Activated T-helper 1 cell treated with anti-CD3 and anti-CD28 coated beads, Interleukin-12 subunit alpha, Interleukin-12 subunit beta, Interleukin-2, Interleukin-4 antibody, amounts not matched to agents 30 ng/mL and 10 ng/mL and 1 ng/mL, durations not matched to agents 14 hours and 24 hours and 36 hours (primary cell): Measurements from ENCODE around the gene PAPOLB. TPM values are rescaled to one million over a fixed set of nuclear protein-coding genes. Genes with fewer than 3 reads are reported as not detected.
"Not testable (repeated sequence)": the region's sequence is repeated elsewhere in the genome, so short reads cannot be mapped to it uniquely, and the experiment has no call there.

Source experiments
- DNase-seq: peaks from one replicate; pipeline ENCODE4 v3.0.0; 2021; ENCODE audit warnings: low spot score
- H3K27ac Mint-ChIP-seq: one replicate; pipeline ENCODE4 v1.8.0; 2021; ENCODE audit warnings: mild to moderate bottlenecking, mixed read lengths
- H3K27me3 Mint-ChIP-seq: one replicate; pipeline ENCODE4 v1.8.0; 2022; ENCODE audit warnings: mild to moderate bottlenecking, moderate library complexity, mixed read lengths; ENCODE audit not compliant: insufficient read depth
- H3K36me3 Mint-ChIP-seq: one replicate; pipeline ENCODE4 v1.8.0; 2021; ENCODE audit warnings: low read depth, mixed read lengths
- H3K4me1 Mint-ChIP-seq: one replicate; pipeline ENCODE4 v1.8.0; 2021; ENCODE audit warnings: low read depth, mixed read lengths
- H3K4me3 Mint-ChIP-seq: one replicate; pipeline ENCODE4 v1.8.0; 2021; ENCODE audit warnings: mild to moderate bottlenecking, moderate library complexity, mixed read lengths
- H3K9me3 Mint-ChIP-seq: one replicate; pipeline ENCODE4 v1.8.0; 2021; ENCODE audit warnings: mixed read lengths
- intact Hi-C: fragments of 100-400 bp; cut with micrococcal nuclease; formaldehyde crosslinking; loops from one replicate; pipeline ENCODE4 v1.15.1; 2024
- total RNA-seq: library from RNA; stranded (reverse); gene quantifications from 2 replicates; pipeline ENCODE4 v1.2.3, GENCODE V29; 2022

The PAPOLB gene
- not detected in 2 replicates for total RNA-seq

GRCh38 chr7:4861673-4862072 is at the start of gene PAPOLB:
PAPOLB (minus strand) TSS chr7:4862030; CDS start chr7:4861810, 220 bp downstream.
- Mint-ChIP-seq H3K4me1 (no peaks in the 10 kb centered on the region), H3K9me3 (peaks cover 14% of the 10 kb centered on the region), H3K4me3 (no peak within 1 kb of the TSS), H3K27ac (no peak within 1 kb of the TSS), H3K36me3 (no peaks in the 10 kb centered on the region), H3K27me3 (peaks cover 45% of the 10 kb centered on the region)
- no peak for DNase-seq
- intact Hi-C loops, result no loop called here

- Mint-ChIP-seq H3K4me1 (no peaks in the 10 kb centered on the region), H3K27me3 (peaks cover 4% of the 10 kb centered on the region), H3K27ac (no peak overlapping the region), H3K9me3 (no peaks in the 10 kb centered on the region), H3K36me3 (no peaks in the 10 kb centered on the region), H3K4me3 (no peak overlapping the region)
- no peak for DNase-seq
- intact Hi-C loops, result no loop called here
Observed at GRCh38 chr7:4911111-4911828, 49.4 kb upstream of the PAPOLB start.

DNA sequence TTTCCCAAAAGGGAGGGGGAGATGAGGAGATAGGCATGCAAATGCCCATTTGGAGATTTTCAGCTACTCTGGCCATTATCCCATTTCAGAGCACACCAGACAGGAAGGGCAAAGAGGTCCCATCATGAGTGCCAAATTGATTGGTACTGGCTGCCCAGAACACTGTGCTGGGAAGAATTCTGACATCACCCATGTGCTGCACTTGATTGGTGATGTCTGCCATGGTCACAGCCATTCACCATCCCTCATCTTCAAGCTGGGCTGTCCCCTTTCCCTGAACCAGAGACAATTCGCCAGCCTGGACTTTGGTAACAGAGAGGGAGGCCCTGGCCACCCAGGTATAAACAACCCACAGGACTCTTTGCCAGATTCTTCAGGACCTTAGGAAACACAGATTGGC is 44.9 kb upstream of the PAPOLB start:
- no peak for DNase-seq
- Mint-ChIP-seq H3K4me3 (no peak overlapping the region), H3K27ac (no peak overlapping the region), H3K9me3 (no peaks in the 10 kb centered on the region), H3K36me3 (no peaks in the 10 kb centered on the region), H3K27me3 (peaks cover 4% of the 10 kb centered on the region), H3K4me1 (no peaks in the 10 kb centered on the region)
- intact Hi-C loops, result no loop called here

DNA sequence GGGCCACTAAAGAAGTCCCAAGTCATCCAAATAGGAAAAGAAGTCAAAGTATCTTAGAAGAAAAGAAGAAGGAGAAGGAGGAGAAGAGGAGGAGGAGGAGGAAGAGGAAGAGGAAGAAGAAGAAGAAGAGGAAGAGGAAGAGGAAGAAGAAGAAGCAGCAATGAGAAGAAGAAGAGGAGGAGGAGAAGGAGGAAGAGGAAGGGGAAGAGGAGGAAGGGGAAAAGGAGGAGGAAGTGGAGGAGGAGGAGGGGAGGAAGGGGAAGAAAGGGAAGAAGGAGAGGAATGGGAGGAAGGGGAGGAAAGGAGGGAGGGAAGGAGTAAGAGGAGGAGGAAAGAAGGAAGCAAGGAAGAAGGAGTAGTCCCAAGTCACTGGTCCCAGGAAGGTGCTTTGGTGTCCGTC is 43.3 kb upstream of the PAPOLB start:
- H3K9me3 Mint-ChIP-seq, result no peaks in the 10 kb centered on the region
- no peak for DNase-seq
- intact Hi-C loops, result no loop called here
- H3K4me3 Mint-ChIP-seq, result no peak overlapping the region
- no peaks in the 10 kb centered on the region for H3K27me3 Mint-ChIP-seq
- no peaks in the 10 kb centered on the region for H3K4me1 Mint-ChIP-seq
- no peak overlapping the region for H3K27ac Mint-ChIP-seq
- no peaks in the 10 kb centered on the region for H3K36me3 Mint-ChIP-seq

DNA sequence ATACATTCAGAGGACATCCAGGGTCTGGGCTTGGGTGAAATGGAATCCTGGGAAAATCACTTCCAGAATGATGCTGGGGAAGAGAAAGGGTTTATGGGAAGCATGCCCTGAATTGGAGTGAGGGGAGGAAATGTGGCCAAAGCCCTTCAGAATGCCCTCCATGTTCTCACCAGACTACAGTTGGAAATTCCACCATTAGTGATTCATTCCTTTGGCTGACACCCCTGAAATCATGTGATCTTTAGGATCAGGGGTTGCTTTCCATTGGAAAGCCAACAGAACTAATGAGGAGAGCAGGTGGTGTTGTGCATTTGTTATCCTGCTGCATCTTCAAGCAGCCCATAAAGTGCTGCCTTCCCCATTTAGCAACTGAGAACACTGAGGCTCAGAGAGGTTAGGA is 42.5 kb upstream of the PAPOLB start:
- intact Hi-C loops, result no loop called here
- H3K4me3 Mint-ChIP-seq, result no peak overlapping the region
- H3K9me3 Mint-ChIP-seq, result no peaks in the 10 kb centered on the region
- H3K4me1 Mint-ChIP-seq, result no peaks in the 10 kb centered on the region
- H3K27ac Mint-ChIP-seq, result no peak overlapping the region
- no peaks in the 10 kb centered on the region for H3K36me3 Mint-ChIP-seq
- no peak for DNase-seq
- no peaks in the 10 kb centered on the region for H3K27me3 Mint-ChIP-seq

GRCh38 chr7:4895766-4896165 is 33.9 kb upstream of the PAPOLB start:
- H3K36me3 Mint-ChIP-seq, result no peaks in the 10 kb centered on the region
- intact Hi-C loops, result no loop called here
- H3K27ac Mint-ChIP-seq, result no peak overlapping the region
- no peak overlapping the region for H3K4me3 Mint-ChIP-seq
- H3K27me3 Mint-ChIP-seq, result no peaks in the 10 kb centered on the region
- peaks cover 4% of the 10 kb centered on the region for H3K9me3 Mint-ChIP-seq
- DNase-seq, result no peak
- no peaks in the 10 kb centered on the region for H3K4me1 Mint-ChIP-seq

DNA sequence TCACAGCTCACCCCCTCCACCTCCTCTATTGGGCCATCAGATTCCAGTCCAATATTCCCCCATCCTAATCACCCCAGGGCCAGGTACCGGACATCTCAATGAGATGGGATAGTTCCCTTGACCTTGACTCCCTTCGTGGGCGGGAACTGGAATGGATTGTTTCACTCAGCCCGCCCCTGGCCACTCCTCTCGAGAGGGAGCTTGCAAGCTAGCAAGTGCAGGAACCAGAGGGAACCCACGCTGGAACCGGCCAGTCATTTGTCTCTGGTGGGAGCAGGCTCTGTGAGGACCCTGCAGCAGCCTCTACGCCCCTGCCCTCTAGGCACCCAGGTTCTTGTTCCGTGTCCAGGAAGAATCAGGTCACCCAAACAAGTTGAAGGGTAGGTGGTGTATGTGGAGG is 32.7 kb upstream of the PAPOLB start:
- Mint-ChIP-seq H3K27ac (no peak overlapping the region), H3K36me3 (no peaks in the 10 kb centered on the region), H3K4me3 (no peak overlapping the region), H3K9me3 (peaks cover 4% of the 10 kb centered on the region), H3K4me1 (no peaks in the 10 kb centered on the region), H3K27me3 (no peaks in the 10 kb centered on the region)
- DNase-seq, result no peak
- intact Hi-C loops, result no loop called here

- Mint-ChIP-seq H3K4me3 (no peak overlapping the region), H3K36me3 (no peaks in the 10 kb centered on the region)
Observed at GRCh38 chr7:4893929-4894475, 32.2 kb upstream of the PAPOLB start.

DNA sequence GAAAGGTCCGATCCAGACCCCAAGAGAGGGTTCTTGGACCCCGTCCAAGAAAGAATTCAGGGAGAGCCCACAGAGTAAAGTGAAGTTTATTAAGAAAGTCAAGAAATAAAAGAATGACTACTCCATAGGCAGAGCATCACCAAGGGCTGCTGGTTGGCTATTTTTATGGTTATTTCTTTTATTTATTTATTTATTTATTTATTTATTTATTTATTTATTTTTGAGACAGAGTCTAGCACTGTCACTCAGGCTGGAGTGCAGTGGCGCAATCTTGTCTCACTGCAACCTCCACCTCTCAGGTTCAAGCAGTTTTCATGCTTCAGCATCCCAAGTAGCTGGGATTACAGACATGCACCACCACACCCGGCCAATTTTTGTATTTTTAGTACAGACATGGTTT is 31.4 kb upstream of the PAPOLB start:
- DNase-seq, H3K27me3 Mint-ChIP-seq, intact Hi-C loops, H3K9me3 Mint-ChIP-seq, H3K36me3 Mint-ChIP-seq, H3K27ac Mint-ChIP-seq, H3K4me1 Mint-ChIP-seq, H3K4me3 Mint-ChIP-seq: not testable (repeated sequence)

More at GRCh38 chr7:4893929-4894475, 32.2 kb upstream of the PAPOLB start:
- intact Hi-C loops, result no loop called here
- Mint-ChIP-seq H3K27ac (no peak overlapping the region), H3K27me3 (no peaks in the 10 kb centered on the region), H3K4me1 (no peaks in the 10 kb centered on the region), H3K9me3 (peaks cover 4% of the 10 kb centered on the region)
- DNase-seq, result no peak

DNA sequence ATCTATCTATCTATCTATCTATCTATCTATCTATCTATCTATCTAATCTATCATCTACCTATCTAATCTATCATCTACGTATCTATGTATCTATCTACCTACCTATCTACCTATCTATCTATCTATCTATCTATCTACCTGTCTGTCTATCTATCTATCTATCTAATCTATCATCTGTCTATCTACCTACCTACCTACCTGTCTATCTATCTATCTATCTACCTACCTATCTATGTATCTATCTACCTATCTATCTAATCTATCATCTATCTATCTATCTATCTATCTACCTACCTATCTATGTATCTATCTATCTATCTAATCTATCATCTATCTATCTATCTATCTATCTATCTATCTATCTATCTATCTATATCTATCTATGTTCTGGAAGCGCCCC is 29.7 kb upstream of the PAPOLB start:
- H3K4me1 Mint-ChIP-seq, H3K27ac Mint-ChIP-seq, H3K27me3 Mint-ChIP-seq, DNase-seq, H3K4me3 Mint-ChIP-seq, H3K9me3 Mint-ChIP-seq, H3K36me3 Mint-ChIP-seq, intact Hi-C loops: not testable (repeated sequence)

GRCh38 chr7:4889682-4890081 is 27.9 kb upstream of the PAPOLB start:
- Mint-ChIP-seq H3K36me3 (no peaks in the 10 kb centered on the region), H3K9me3 (peaks cover 4% of the 10 kb centered on the region), H3K27me3 (peaks cover 2% of the 10 kb centered on the region), H3K4me3 (no peak overlapping the region), H3K4me1 (no peaks in the 10 kb centered on the region), H3K27ac (no peak overlapping the region)
- intact Hi-C loops, result loop anchor here (10.0 kb wide), 1 partner anchor 275 kb away; no protein-coding TSS in a partner anchor
- DNase-seq, result no peak

DNA sequence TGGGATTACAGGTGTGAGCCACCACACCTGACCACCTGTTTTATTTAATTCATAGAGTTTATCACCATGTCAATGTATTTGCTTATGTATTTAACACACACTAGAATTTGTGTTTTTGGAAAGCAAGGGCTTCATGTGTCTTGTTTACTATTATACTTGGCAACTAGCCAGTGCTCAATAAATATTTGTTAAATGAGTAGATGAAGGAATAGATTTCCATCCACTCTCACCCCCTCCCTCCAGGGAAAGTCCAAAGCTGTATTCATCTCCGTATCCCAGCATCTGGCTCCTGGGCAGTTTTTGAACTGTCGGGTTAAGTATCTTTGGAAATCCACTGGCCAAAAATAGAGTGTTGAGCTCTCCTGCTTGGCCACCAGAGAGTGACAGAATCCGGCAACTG is 26.3 kb upstream of the PAPOLB start:
- no peak overlapping the region for H3K4me3 Mint-ChIP-seq
- H3K36me3 Mint-ChIP-seq, result no peaks in the 10 kb centered on the region
- no peaks in the 10 kb centered on the region for H3K9me3 Mint-ChIP-seq
- intact Hi-C loops, result loop anchor here (10.0 kb wide), 1 partner anchor 273 kb away; no protein-coding TSS in a partner anchor
- DNase-seq, result no peak
- H3K27ac Mint-ChIP-seq, result no peak overlapping the region
- H3K4me1 Mint-ChIP-seq, result no peaks in the 10 kb centered on the region
- H3K27me3 Mint-ChIP-seq, result peaks cover 7% of the 10 kb centered on the region

DNA sequence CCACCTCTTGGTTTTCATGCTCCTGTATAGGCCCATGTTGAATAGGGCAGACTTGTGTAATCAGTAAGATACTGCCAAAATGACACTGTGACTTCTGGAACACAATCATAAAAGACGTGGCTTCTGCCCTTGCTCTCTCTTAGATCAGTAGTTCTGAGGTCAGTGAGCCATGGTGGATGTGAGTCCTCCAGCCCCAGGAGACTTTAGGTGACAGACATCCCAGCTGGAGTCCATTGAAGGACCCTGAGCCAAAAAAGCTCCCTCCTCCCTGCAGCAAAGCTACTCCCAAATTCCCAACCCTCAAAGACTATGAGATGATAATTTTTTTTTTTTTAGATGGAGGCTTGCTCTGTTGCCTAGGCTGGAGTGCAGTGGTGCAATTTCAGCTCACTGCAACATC is 24.8 kb upstream of the PAPOLB start:
- Mint-ChIP-seq H3K4me3 (no peak overlapping the region), H3K27me3 (peaks cover 20% of the 10 kb centered on the region), H3K27ac (no peak overlapping the region), H3K4me1 (peaks cover 8% of the 10 kb centered on the region), H3K9me3 (no peaks in the 10 kb centered on the region), H3K36me3 (no peaks in the 10 kb centered on the region)
- no peak for DNase-seq
- intact Hi-C loops, result loop anchor here (10.0 kb wide), 1 partner anchor 272 kb away; no protein-coding TSS in a partner anchor
